Testis (tissue), 2 donors: ENCODE measurements around the gene ATAD3C.

Experiments
- CTCF ChIP-seq, 3 experiments: fragments of 450-650 bp in 2 of 3; fragments of 200-600 bp in 1 of 3; sonication (generic) in 1 of 3; IDR thresholded peaks; one replicate each; pipeline ENCODE4 v1.5.1; 2016 to 2019; ENCODE audit warnings: antibody characterized with exemption in 3 of 3, mild to moderate bottlenecking in 2 of 3, moderate library complexity in 1 of 3
- POLR2A ChIP-seq: fragments of 450-650 bp; IDR thresholded peaks from one replicate; pipeline ENCODE4 v1.6.1; 2017; ENCODE audit warnings: antibody characterized with exemption, mild to moderate bottlenecking, moderate library complexity

- TF ChIP-seq CTCF (IDR thresholded peaks at IDR 0.05) (no peak), POLR2A (no peak)
Measured at GRCh38 chr1:1406101-1406820, 43.2 kb upstream of the ATAD3C start.
